ENCODE data around the gene FCN2. TPM values are rescaled to one million over a fixed set of nuclear protein-coding genes. Genes with fewer than 3 reads are reported as not detected.
A peak's percentile ranks its signal among the peaks of the same experiment; 100 is the strongest.

FCN2 gene
- total and polyA plus RNA-seq, 4 donors: 23.6 to 186 (median 121) TPM

DNA sequence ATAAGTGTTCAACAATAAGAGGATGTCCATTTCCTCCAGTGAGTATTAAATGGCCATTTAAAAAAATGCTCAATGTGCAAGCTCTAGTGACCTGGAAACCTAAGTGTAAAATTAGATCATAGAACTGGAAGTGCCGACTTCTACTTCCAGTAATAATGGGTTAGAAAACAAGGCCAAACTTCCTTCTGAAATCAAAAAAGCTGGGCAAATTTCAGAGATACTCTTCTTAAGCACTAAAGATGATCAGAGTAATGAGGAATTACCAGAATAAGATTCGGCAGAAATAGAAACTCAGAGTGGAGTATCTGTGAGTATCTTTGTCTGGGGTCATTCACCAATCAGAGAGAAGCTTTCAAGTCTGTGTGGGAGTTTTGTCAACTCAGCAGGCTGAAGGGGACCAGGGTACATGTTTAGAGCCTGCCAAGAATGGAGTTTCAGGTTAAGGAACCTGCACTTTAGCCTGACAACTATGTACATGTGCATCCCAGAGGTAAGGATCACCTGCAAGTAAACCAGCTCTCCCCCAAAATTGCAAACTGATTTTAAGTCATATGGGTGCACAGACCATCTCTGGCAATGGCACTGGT, 17.1 kb downstream of the FCN2 start:
- Histone ChIP-seq H3K27me3 (ENCODE audit: control insufficient read depth in 4 of 4, insufficient read depth in 4 of 4, low read length in 3 of 4) (no peaks in the 10 kb centered on the region), H3K9ac (ENCODE audit: low read depth in 1 of 2, low read length in 2 of 2) (no peak overlapping the region), H3K4me3 (ENCODE audit: low read depth in 1 of 3, low read length in 3 of 3) (no peak overlapping the region), H3K9me3 (ENCODE audit: control insufficient read depth in 4 of 4, low read length in 3 of 4) (peaks cover 0 to 9% (median 2%) of the 10 kb centered on the region in 4 donors), H3K4me1 (ENCODE audit: control insufficient read depth in 4 of 4, insufficient read depth in 4 of 4, low read length in 3 of 4) (no peaks in the 10 kb centered on the region), H3K27ac (ENCODE audit: low read depth in 1 of 2, low read length in 2 of 2) (no peak overlapping the region), H3K36me3 (ENCODE audit: control insufficient read depth in 4 of 4, insufficient read depth in 3 of 4, low read depth in 1 of 4, low read length in 3 of 4) (no peaks in the 10 kb centered on the region)
- DNase-seq (ENCODE audit: low spot score): no peak
- TF ChIP-seq SP1 (IDR thresholded peaks at IDR 0.05) (no peak), GABPA (IDR thresholded peaks at IDR 0.05 in 1 of 2, conservative IDR thresholded peaks at IDR 0.05 in 1 of 2) (no peak), FOXA1 (IDR thresholded peaks at IDR 0.05) (no peak), NR2F2 (IDR thresholded peaks at IDR 0.05) (peak; percentile 83), RAD21 (IDR thresholded peaks at IDR 0.05) (no peak)
- TF ChIP-seq, protein P1, sequence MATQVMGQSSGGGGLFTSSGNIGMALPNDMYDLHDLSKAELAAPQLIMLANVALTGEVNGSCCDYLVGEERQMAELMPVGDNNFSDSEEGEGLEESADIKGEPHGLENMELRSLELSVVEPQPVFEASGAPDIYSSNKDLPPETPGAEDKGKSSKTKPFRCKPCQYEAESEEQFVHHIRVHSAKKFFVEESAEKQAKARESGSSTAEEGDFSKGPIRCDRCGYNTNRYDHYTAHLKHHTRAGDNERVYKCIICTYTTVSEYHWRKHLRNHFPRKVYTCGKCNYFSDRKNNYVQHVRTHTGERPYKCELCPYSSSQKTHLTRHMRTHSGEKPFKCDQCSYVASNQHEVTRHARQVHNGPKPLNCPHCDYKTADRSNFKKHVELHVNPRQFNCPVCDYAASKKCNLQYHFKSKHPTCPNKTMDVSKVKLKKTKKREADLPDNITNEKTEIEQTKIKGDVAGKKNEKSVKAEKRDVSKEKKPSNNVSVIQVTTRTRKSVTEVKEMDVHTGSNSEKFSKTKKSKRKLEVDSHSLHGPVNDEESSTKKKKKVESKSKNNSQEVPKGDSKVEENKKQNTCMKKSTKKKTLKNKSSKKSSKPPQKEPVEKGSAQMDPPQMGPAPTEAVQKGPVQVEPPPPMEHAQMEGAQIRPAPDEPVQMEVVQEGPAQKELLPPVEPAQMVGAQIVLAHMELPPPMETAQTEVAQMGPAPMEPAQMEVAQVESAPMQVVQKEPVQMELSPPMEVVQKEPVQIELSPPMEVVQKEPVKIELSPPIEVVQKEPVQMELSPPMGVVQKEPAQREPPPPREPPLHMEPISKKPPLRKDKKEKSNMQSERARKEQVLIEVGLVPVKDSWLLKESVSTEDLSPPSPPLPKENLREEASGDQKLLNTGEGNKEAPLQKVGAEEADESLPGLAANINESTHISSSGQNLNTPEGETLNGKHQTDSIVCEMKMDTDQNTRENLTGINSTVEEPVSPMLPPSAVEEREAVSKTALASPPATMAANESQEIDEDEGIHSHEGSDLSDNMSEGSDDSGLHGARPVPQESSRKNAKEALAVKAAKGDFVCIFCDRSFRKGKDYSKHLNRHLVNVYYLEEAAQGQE (IDR thresholded peaks at IDR 0.05): no peak
- TF ChIP-seq, protein P2, sequence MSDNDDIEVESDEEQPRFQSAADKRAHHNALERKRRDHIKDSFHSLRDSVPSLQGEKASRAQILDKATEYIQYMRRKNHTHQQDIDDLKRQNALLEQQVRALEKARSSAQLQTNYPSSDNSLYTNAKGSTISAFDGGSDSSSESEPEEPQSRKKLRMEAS (IDR thresholded peaks at IDR 0.05): peak; percentile 30
- TF ChIP-seq, protein P3, sequence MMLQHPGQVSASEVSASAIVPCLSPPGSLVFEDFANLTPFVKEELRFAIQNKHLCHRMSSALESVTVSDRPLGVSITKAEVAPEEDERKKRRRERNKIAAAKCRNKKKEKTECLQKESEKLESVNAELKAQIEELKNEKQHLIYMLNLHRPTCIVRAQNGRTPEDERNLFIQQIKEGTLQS (IDR thresholded peaks at IDR 0.05): no peak
- WGBS: 59% methylated on average over 2 of the region's 2 CpGs

DNA sequence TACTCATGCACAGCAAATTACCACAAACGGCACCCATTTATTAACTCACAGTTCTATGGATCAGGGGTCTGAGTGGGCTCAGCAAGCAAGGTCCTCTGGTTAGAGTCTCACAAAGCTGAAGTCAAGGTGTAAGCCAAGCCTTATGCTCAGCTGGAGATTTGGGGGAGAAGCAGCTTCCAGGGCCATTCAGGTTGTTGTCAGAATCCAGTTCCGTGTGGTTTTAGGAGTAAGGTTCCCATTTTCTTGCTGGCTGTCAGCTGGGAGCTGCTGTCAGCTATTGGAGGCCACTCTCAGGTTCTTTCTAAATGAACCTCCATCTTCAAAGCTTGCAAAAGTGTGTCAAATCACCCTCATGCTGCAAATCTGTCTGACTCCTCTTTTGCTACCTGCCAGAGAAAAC, 17.7 kb downstream of the FCN2 start:
- TF ChIP-seq NR2F2 (IDR thresholded peaks at IDR 0.05) (no peak), EGR1 (IDR thresholded peaks at IDR 0.05; ENCODE audit: low read depth in 2 of 2) (no peak), TAF1 (conservative IDR thresholded peaks at IDR 0.05) (no peak), JUND (IDR thresholded peaks at IDR 0.05) (no peak)
- TF ChIP-seq, protein P3 (IDR thresholded peaks at IDR 0.05): no peak
- no peak overlapping the region for H3K4me3 ChIP-seq (ENCODE audit: low read depth in 1 of 3, low read length in 3 of 3)
- no peak overlapping the region for H3K27ac ChIP-seq (ENCODE audit: low read depth in 1 of 2, low read length in 2 of 2)
- no peaks in the 10 kb centered on the region for H3K27me3 ChIP-seq (ENCODE audit: control insufficient read depth in 4 of 4, insufficient read depth in 4 of 4, low read length in 3 of 4)
- no peak for DNase-seq (ENCODE audit: low spot score)
- no peak overlapping the region for H3K9ac ChIP-seq (ENCODE audit: low read depth in 1 of 2, low read length in 2 of 2)
- no peaks in the 10 kb centered on the region for H3K4me1 ChIP-seq (ENCODE audit: control insufficient read depth in 4 of 4, insufficient read depth in 4 of 4, low read length in 3 of 4)
- WGBS: 38% methylated on average over 2 of the region's 2 CpGs
- H3K36me3 ChIP-seq (ENCODE audit: control insufficient read depth in 4 of 4, insufficient read depth in 3 of 4, low read depth in 1 of 4, low read length in 3 of 4): no peaks in the 10 kb centered on the region
- H3K9me3 ChIP-seq (ENCODE audit: control insufficient read depth in 4 of 4, low read length in 3 of 4): peaks cover 0 to 9% (median 2%) of the 10 kb centered on the region in 4 donors

DNA sequence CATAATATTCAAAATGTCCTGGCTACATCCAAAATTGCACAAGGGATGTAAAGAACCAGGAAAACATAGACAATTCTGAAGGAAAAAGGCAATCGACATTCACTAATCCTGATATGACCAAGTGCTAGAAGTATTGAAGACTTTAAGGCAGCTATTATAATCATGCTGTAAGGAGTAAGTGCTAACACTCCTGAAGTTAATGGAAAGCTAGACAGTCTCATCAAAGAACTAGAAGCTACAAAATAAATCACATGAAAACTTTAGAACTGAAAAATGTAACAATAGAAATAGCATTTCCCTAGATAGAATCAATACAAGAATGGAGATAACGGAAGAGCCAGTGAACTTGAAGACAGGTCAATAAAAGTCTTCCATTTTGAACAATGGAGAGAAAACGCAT, 18.6 kb downstream of the FCN2 start:
- H3K27me3 ChIP-seq (ENCODE audit: control insufficient read depth in 4 of 4, insufficient read depth in 4 of 4, low read length in 3 of 4): no peaks in the 10 kb centered on the region
- H3K4me1 ChIP-seq (ENCODE audit: control insufficient read depth in 4 of 4, insufficient read depth in 4 of 4, low read length in 3 of 4): no peaks in the 10 kb centered on the region
- 50% methylated on average over 3 of the region's 3 CpGs for WGBS
- H3K36me3 ChIP-seq (ENCODE audit: control insufficient read depth in 4 of 4, insufficient read depth in 3 of 4, low read depth in 1 of 4, low read length in 3 of 4): no peaks in the 10 kb centered on the region
- H3K9ac ChIP-seq (ENCODE audit: low read depth in 1 of 2, low read length in 2 of 2): no peak overlapping the region
- H3K27ac ChIP-seq (ENCODE audit: low read depth in 1 of 2, low read length in 2 of 2): no peak overlapping the region
- no peak overlapping the region for H3K4me3 ChIP-seq (ENCODE audit: low read depth in 1 of 3, low read length in 3 of 3)
- TF ChIP-seq, protein P4, sequence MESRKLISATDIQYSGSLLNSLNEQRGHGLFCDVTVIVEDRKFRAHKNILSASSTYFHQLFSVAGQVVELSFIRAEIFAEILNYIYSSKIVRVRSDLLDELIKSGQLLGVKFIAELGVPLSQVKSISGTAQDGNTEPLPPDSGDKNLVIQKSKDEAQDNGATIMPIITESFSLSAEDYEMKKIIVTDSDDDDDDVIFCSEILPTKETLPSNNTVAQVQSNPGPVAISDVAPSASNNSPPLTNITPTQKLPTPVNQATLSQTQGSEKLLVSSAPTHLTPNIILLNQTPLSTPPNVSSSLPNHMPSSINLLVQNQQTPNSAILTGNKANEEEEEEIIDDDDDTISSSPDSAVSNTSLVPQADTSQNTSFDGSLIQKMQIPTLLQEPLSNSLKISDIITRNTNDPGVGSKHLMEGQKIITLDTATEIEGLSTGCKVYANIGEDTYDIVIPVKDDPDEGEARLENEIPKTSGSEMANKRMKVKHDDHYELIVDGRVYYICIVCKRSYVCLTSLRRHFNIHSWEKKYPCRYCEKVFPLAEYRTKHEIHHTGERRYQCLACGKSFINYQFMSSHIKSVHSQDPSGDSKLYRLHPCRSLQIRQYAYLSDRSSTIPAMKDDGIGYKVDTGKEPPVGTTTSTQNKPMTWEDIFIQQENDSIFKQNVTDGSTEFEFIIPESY (IDR thresholded peaks at IDR 0.05): no peak
- TF ChIP-seq HNF4A (conservative IDR thresholded peaks at IDR 0.05): no peak
- no peak for TF ChIP-seq FOXA1 (IDR thresholded peaks at IDR 0.05)
- TF ChIP-seq RXRA (IDR thresholded peaks at IDR 0.05): no peak
- TF ChIP-seq FOXA2 (IDR thresholded peaks at IDR 0.05): no peak
- peaks cover 0 to 9% (median 2%) of the 10 kb centered on the region in 4 donors for H3K9me3 ChIP-seq (ENCODE audit: control insufficient read depth in 4 of 4, low read length in 3 of 4)
- no peak for DNase-seq (ENCODE audit: low spot score)

All from liver (tissue), 9 donors.